DOHH2 (cell line): ENCODE data around the gene HIPK4.

Source experiments
- H3F3A ChIP-seq: fragments of 200-600 bp; sonication (generic), shearing (Covaris generic); 2 replicates; pipeline ENCODE4 v1.6.0; 2016; ENCODE audit warnings: antibody characterized with exemption, mild to moderate bottlenecking; ENCODE audit not compliant: control insufficient read depth, insufficient read depth
- H3K27ac ChIP-seq: fragments of 200-600 bp; sonication (generic); 2 replicates; pipeline ENCODE4 v1.5.1; 2014; ENCODE audit warnings: low read depth, mild to moderate bottlenecking, low read length, moderate library complexity
- H3K27me3 ChIP-seq: fragments of 200-600 bp; sonication (generic); 2 replicates; pipeline ENCODE4 v1.6.1; 2014; ENCODE audit warnings: mild to moderate bottlenecking, low read length, mixed read lengths; ENCODE audit not compliant: control insufficient read depth
- H3K36me3 ChIP-seq: fragments of 200-600 bp; sonication (generic); 2 replicates; pipeline ENCODE4 v1.6.1; 2014; ENCODE audit warnings: mild to moderate bottlenecking, low read length, moderate library complexity, mixed read lengths; ENCODE audit not compliant: control insufficient read depth
- H3K4me1 ChIP-seq: fragments of 200-600 bp; sonication (generic); 2 replicates; pipeline ENCODE4 v1.6.1; 2014; ENCODE audit warnings: mild to moderate bottlenecking, low read length, mixed read lengths; ENCODE audit not compliant: control insufficient read depth
- H3K4me2 ChIP-seq: fragments of 200-600 bp; sonication (generic); 2 replicates; pipeline ENCODE4 v1.6.0; 2014; ENCODE audit warnings: mild to moderate bottlenecking, low read length, moderate library complexity
- H3K4me3 ChIP-seq: fragments of 200-600 bp; sonication (generic); 2 replicates; pipeline ENCODE4 v1.5.1; 2014; ENCODE audit warnings: mild to moderate bottlenecking, low read length, mixed read lengths
- H3K79me2 ChIP-seq: fragments of 200-600 bp; sonication (generic); 2 replicates; pipeline ENCODE4 v1.6.1; 2014; ENCODE audit warnings: mild to moderate bottlenecking, low read length, mixed read lengths; ENCODE audit not compliant: control insufficient read depth
- H3K9me2 ChIP-seq: fragments of 200-600 bp; sonication (generic); replicated peaks from 2 replicates; pipeline ENCODE4 v1.6.1; 2014; ENCODE audit warnings: mild to moderate bottlenecking, low read length, mixed read lengths; ENCODE audit not compliant: control insufficient read depth
- H3K9me3 ChIP-seq: fragments of 200-600 bp; sonication (generic); 2 replicates; pipeline ENCODE4 v1.6.1; 2014; ENCODE audit warnings: antibody characterized with exemption, low read length, mixed read lengths; ENCODE audit not compliant: control insufficient read depth, insufficient read depth
- H4K20me1 ChIP-seq: fragments of 200-600 bp; sonication (generic); 2 replicates; pipeline ENCODE4 v1.6.0; 2014; ENCODE audit warnings: low read depth, mild to moderate bottlenecking, antibody characterized with exemption, low read length, moderate library complexity; ENCODE audit not compliant: control insufficient read depth, insufficient read depth
- EZH2phosphoT487 ChIP-seq: fragments of 200-600 bp; sonication (generic); IDR thresholded peaks from 2 replicates; pipeline ENCODE4 v1.6.1; 2017; ENCODE audit warnings: borderline replicate concordance, mild to moderate bottlenecking, antibody characterized with exemption, low read length, moderate library complexity, mixed read lengths
- TF ChIP-seq, protein P1 (sequence below): fragments of 200-600 bp; sonication (generic); IDR thresholded peaks from one replicate; pipeline ENCODE4 v1.5.1; 2014; ENCODE audit warnings: antibody characterized with exemption, mild to moderate bottlenecking, low read depth, low read length; ENCODE audit not compliant: poor library complexity, severe bottlenecking

HIPK4 gene

GRCh38 chr19:40355975-40356680, 33.9 kb downstream of the HIPK4 start:
- TF ChIP-seq, protein P1, sequence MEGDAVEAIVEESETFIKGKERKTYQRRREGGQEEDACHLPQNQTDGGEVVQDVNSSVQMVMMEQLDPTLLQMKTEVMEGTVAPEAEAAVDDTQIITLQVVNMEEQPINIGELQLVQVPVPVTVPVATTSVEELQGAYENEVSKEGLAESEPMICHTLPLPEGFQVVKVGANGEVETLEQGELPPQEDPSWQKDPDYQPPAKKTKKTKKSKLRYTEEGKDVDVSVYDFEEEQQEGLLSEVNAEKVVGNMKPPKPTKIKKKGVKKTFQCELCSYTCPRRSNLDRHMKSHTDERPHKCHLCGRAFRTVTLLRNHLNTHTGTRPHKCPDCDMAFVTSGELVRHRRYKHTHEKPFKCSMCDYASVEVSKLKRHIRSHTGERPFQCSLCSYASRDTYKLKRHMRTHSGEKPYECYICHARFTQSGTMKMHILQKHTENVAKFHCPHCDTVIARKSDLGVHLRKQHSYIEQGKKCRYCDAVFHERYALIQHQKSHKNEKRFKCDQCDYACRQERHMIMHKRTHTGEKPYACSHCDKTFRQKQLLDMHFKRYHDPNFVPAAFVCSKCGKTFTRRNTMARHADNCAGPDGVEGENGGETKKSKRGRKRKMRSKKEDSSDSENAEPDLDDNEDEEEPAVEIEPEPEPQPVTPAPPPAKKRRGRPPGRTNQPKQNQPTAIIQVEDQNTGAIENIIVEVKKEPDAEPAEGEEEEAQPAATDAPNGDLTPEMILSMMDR, result no peak
- TF ChIP-seq EZH2phosphoT487, result no peak
- peaks cover 6% of the 10 kb centered on the region; the same call in 1 of the 2 replicates for H3K79me2 ChIP-seq
- no peaks in the 10 kb centered on the region for H3K9me3 ChIP-seq
- H3K4me1 ChIP-seq, result peaks cover 38% of the 10 kb centered on the region
- H3K4me2 ChIP-seq, result peak overlapping the region; percentile 17; the same call in 1 of the 2 replicates
- no peak overlapping the region for H3K4me3 ChIP-seq
- no peaks in the 10 kb centered on the region for H3K27me3 ChIP-seq
- peaks cover 11% of the 10 kb centered on the region; the same call in 1 of the 2 replicates for H3F3A ChIP-seq
- H4K20me1 ChIP-seq, result no peaks in the 10 kb centered on the region
- H3K27ac ChIP-seq, result no peak overlapping the region
- H3K36me3 ChIP-seq, result no peaks in the 10 kb centered on the region
- H3K9me2 ChIP-seq, result no peaks in the 10 kb centered on the region

- H4K20me1 ChIP-seq, result no peaks in the 10 kb centered on the region
- H3K4me1 ChIP-seq, result peaks cover 13% of the 10 kb centered on the region
- H3K4me3 ChIP-seq, result peak overlapping the region; percentile 79
- no peak overlapping the region for H3K27ac ChIP-seq
- H3K9me2 ChIP-seq, result no peaks in the 10 kb centered on the region
- no peaks in the 10 kb centered on the region for H3K27me3 ChIP-seq
- peaks cover 14% of the 10 kb centered on the region for H3K36me3 ChIP-seq
- peak overlapping the region; percentile 74 for H3K4me2 ChIP-seq
- TF ChIP-seq EZH2phosphoT487, result no peak
- TF ChIP-seq, protein P1, result no peak
- H3F3A ChIP-seq, result peaks cover 3% of the 10 kb centered on the region; the same call in 1 of the 2 replicates
- H3K79me2 ChIP-seq, result peaks cover 42% of the 10 kb centered on the region
- H3K9me3 ChIP-seq, result no peaks in the 10 kb centered on the region
Observed at GRCh38 chr19:40348961-40349507, 40.9 kb downstream of the HIPK4 start.

DNA sequence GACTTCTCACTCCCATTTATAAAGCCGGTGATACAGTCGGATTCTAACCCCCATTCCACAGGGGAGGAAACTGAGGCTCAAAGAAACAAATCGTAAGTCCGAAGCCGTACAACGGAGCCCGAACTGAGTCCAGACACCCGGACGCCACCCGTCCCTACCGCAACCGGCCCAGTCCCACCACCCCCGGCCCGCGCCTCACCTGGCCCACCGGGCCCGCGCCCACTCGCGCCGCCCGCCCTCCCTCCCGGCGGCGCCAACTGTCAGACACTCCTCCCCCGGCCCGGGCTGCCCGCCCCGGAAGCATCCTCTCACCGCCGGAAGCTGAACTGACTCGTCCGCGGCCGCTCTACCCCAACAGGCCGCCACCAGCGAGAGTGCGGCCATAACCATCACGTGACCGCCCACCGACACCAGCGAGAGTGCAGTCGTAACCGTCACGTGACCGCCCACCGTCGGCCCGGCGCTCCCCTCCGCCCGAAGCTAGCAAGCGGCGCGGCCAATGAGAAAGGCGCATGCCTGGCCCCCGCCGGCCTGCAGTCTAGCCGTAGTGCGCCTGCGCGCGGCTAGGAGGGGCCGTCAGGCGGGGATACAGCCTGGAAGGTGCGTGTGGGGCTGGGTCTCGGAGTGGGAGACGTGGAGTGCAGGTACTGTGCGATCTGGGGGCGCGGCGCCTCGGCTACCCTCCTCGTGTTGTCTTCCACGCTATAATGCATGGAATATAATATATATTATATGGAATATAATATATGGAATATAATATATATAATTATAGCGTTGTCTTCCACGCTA, 41.7 kb downstream of the HIPK4 start, which contains the start of the genes C19orf47 and PLD3:
Gene C19orf47 (minus strand): TSS at position 273 of the 789 bp plus-strand sequence. CDS start 6,540 bp downstream, outside the sequence.
Gene PLD3 (plus strand): TSS at position 571 of the 789 bp plus-strand sequence. CDS start 17,789 bp downstream, outside the sequence.
- H3K79me2 ChIP-seq, result peaks cover 48% of the 10 kb centered on the region
- no peaks in the 10 kb centered on the region for H3K9me2 ChIP-seq
- H3K4me2 ChIP-seq, result peak within 1 kb of the TSS; percentile 77
- H3F3A ChIP-seq, result peaks cover 3% of the 10 kb centered on the region; the same call in 1 of the 2 replicates
- H4K20me1 ChIP-seq, result no peaks in the 10 kb centered on the region; the same call in 1 of the 2 replicates
- no peaks in the 10 kb centered on the region for H3K27me3 ChIP-seq
- H3K27ac ChIP-seq, result peak within 1 kb of the TSS; percentile 48
- peak within 1 kb of the TSS; percentile 79 for H3K4me3 ChIP-seq
- H3K36me3 ChIP-seq, result peaks cover 14% of the 10 kb centered on the region
- TF ChIP-seq EZH2phosphoT487, result no peak
- TF ChIP-seq, protein P1, result no peak
- H3K9me3 ChIP-seq, result no peaks in the 10 kb centered on the region
- peaks cover 13% of the 10 kb centered on the region for H3K4me1 ChIP-seq
